HS-5 (cell line): ENCODE data around the gene RASSF7.

Source experiments
- DNase-seq: peaks from one replicate; pipeline ENCODE4 v3.0.0-alpha.2; 2012; ENCODE audit warnings: low read depth

RASSF7 gene

DNA sequence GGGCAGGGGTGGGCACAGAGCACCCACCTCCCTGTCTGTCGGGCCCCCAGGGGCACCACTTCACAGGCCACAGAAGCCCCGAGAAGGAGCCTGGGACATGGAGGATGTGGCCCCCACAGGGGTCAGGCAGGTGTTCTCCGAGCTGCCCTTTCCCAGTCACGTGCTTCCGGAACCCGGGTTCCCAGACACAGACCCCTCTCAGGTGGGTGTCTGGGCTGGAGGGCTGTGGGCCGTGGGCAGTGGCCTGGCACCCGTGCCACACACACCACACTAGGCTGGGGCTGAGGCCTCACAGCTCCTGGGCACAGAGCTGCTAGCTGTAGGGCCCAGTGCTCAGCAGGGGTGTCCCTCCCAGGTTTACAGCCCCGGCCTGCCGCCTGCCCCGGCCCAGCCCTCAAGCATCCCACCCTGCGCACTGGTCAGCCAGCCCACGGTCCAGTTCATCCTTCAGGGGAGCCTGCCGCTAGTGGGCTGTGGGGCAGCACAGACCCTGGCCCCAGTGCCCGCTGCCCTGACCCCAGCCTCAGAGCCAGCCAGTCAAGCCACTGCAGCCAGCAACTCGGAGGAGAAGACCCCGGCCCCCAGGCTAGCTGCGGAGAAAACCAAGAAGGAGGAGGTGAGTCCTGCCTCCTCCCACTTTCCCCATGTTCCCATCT, 49.5 kb downstream of the RASSF7 start:
- no peak for DNase-seq

- DNase-seq = no peak
Measured at GRCh38 chr11:611001-611996, 50.5 kb downstream of the RASSF7 start.

- DNase-seq = no peak
Measured at GRCh38 chr11:612201-612960, 51.6 kb downstream of the RASSF7 start.

DNA sequence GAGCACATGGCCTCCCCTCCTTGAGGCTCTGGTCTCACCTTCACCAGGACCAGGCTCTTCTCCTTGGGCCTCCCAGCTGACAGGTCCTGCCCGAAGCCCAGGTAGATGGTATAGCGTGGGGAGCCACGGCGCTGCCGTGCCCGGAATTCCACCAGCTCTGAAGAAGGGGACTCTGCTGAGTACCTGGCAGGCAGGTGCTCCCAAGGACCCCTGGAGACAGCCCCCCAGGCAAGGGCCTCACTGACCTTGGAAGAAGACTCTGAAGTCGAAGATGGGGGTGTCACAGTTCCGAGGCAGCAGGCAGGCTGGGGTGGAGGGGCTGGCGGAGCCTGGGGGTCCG, 52.2 kb downstream of the RASSF7 start:
- no peak for DNase-seq

DNA sequence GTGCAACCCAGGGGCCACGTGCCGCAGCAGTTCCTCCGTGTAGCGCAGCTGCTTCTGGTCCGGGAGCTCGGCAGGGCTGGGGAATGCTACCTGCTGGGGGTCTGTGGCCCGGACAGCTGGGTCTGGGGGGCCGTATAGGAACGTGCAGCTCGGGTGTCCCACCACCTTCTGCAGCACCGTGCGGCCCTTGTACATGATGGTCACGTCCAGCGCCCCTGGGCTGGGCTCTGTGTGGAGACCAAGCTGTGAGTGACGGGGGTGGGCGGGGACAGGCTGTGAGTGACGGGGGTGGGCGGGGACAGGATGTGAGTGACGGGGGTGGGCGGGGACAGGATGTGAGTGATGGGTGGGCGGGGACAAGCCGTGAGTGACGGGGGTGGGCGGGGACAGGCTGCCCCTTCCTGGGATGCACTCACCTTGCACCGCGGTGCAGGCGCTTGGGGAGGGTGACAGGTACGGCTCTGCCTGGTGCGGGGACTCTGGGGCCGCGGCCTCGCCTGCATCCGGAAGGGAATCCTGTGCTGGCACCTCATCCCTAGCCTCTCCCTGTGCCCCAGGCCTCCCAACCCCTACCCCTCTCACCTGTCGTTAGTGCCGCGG, 52.7 kb downstream of the RASSF7 start:
- DNase-seq = no peak
